ENCODE measurements around the gene DMWD. TPM values are rescaled to one million over a fixed set of nuclear protein-coding genes. Genes with fewer than 3 reads are reported as not detected.

DMWD gene
- total and polyA plus RNA-seq, 4 experiments from 2014 or later, result 6.9 to 52.6 (median 30.5) TPM

DNA sequence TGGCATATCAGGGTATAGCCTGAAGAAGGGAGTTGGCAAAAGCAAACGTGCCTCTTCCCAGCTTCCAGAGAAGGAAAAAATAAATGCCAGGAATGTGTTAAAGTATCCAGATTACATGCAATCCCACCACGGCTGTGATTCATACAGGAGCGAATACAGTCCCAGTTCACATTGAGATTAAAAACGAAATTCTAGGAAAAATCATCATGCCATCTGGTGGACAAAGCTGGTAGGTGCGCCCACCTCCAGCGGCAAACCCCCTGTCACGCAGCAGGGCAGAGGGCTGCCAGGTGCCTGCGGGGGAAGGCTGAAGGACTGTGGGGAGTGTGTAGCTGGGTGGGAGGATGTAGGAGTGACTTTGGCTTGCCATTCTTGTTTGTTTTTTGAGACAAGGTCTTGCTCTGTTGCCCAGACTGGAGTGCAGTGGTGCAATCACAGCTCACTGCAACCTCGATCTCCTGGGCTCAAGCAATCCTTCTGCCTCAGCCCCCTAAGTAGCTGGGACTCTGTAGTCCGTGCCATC is 6.4 kb upstream of the DMWD start:
- Histone ChIP-seq H3K27ac (ENCODE audit: low read depth, low read length) (no peak overlapping the region), H3K27me3 (ENCODE audit: insufficient read depth, low read length) (peaks cover 7% of the 10 kb centered on the region), H3K4me1 (ENCODE audit: insufficient read depth, low read length) (peaks cover 4% of the 10 kb centered on the region), H3K4me3 (ENCODE audit: low read length in 2 of 2) (no peak overlapping the region), H3K9me3 (ENCODE audit: control insufficient read depth in 1 of 2, low read length in 2 of 2) (no peaks in the 10 kb centered on the region), H3K36me3 (ENCODE audit: insufficient read depth, low read length) (no peaks in the 10 kb centered on the region)
- no peak overlapping the region for H3K4me3 Mint-ChIP-seq
- peak in 4 of 5 donors; percentile 57 to 65 (median 59) for DNase-seq
- ChIA-PET POLR2A (ENCODE audit: partially characterized antibody) (interaction anchor here (0.8 to 4.2 kb wide), 4 partner anchors 16 to 29 kb away, joined by 3 to 84 read pairs (median 3); partner anchors contain the start of gene SIX5), CTCF (ENCODE audit: partially characterized antibody) (interaction anchor here (0.9 to 12.2 kb wide), 24 partner anchors 8 to 121 kb away, joined by 3 to 238 read pairs (median 4); partner anchors contain the start of genes FBXO46, MYPOP and SIX5)
- peaks cover 13 to 20% of the 10 kb centered on the region in 2 donors for H3K27me3 Mint-ChIP-seq
- peaks cover 4 to 12% (median 6%) of the 10 kb centered on the region in 4 donors for H3K4me1 Mint-ChIP-seq
- H3K27ac Mint-ChIP-seq, result peak overlapping the region in 1 of 7 donors; percentile 71
- no peaks in the 10 kb centered on the region for H3K36me3 Mint-ChIP-seq
- intact Hi-C loops (cut with micrococcal nuclease), result loop anchor here (1.0 to 10.0 kb wide), 2 partner anchors 29 to 196 kb away; partner anchors contain the start of gene CCDC61
- no peaks in the 10 kb centered on the region for H3K9me3 Mint-ChIP-seq

DNA sequence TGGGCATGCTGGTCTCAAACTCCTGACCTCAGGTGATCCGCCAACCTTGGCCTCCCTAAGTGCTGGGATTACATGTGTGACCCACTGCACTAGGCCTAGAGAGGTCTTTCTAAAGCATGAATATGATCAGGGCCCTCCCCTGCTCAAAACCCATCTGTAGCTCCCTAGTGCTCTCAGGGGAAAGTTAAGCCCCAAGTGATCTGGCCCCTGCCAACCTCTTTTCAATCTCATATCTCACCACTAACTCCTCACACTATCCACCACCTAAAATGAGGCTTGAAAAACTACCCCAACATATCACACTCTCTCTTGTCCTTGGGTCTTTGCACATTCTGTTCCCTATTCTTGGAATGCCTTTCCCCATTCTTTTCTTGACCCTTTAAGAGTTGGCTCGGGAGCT is 2.0 kb upstream of the DMWD start:
- H3K9me3 ChIP-seq (ENCODE audit: control insufficient read depth in 1 of 2, low read length in 2 of 2), result no peaks in the 10 kb centered on the region
- ChIA-PET CTCF (ENCODE audit: partially characterized antibody) (interaction anchor here (1.1 to 12.2 kb wide), 2 partner anchors 26 to 79 kb away, joined by 3 to 238 read pairs; partner anchors contain the start of gene SIX5), POLR2A (ENCODE audit: partially characterized antibody) (interaction anchor here (1.2 to 1.6 kb wide), 2 partner anchors 25 to 65 kb away, joined by 3 to 8 read pairs; no protein-coding TSS in a partner anchor)
- no peak overlapping the region for H3K27ac ChIP-seq (ENCODE audit: low read depth, low read length)
- peaks cover 7% of the 10 kb centered on the region for H3K27me3 ChIP-seq (ENCODE audit: insufficient read depth, low read length)
- no peak overlapping the region for H3K4me3 ChIP-seq (ENCODE audit: low read length in 2 of 2)
- intact Hi-C loops (cut with micrococcal nuclease), result loop anchor here (10.0 kb wide), 1 partner anchor 200 kb away; the partner anchor contains the start of gene CCDC61
- Mint-ChIP-seq H3K4me1 (peaks cover 30 to 44% (median 34%) of the 10 kb centered on the region in 4 donors), H3K27ac (peak overlapping the region in 3 of 7 donors; percentile 13 to 93 (median 73)), H3K4me3 (peak overlapping the region in 6 of 8 donors; percentile 1 to 54 (median 34)), H3K9me3 (no peaks in the 10 kb centered on the region), H3K36me3 (peaks cover 0 to 16% of the 10 kb centered on the region in 2 donors), H3K27me3 (peaks cover 12 to 24% of the 10 kb centered on the region in 2 donors)
- H3K4me1 ChIP-seq (ENCODE audit: insufficient read depth, low read length), result peaks cover 36% of the 10 kb centered on the region
- no peak for DNase-seq
- H3K36me3 ChIP-seq (ENCODE audit: insufficient read depth, low read length), result no peaks in the 10 kb centered on the region

DNA sequence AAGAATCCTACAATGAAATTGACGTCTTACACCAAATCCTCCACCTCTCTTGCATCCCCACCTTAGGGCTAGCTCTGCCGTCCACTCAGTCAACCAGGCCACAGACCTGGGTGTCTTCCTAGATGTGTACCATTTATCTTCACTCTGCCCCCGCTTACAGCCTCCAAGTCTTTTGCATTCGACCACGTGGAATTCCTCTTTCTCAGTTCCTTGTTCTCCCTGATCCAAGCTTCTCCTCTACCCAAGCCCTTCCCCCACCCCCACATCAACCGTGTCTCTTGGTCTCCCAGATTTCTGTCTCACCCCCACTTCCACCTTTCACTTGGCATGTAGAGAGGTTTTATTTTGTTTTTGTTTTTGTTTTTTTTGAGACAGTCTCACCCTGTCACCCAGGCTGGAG is 1.2 kb upstream of the DMWD start:
- Histone ChIP-seq H3K9me3 (ENCODE audit: control insufficient read depth in 1 of 2, low read length in 2 of 2) (no peaks in the 10 kb centered on the region), H3K27ac (ENCODE audit: low read depth, low read length) (no peak overlapping the region), H3K4me3 (ENCODE audit: low read length in 2 of 2) (no peak overlapping the region), H3K36me3 (ENCODE audit: insufficient read depth, low read length) (peaks cover 6% of the 10 kb centered on the region), H3K4me1 (ENCODE audit: insufficient read depth, low read length) (peaks cover 32% of the 10 kb centered on the region), H3K27me3 (ENCODE audit: insufficient read depth, low read length) (peaks cover 4% of the 10 kb centered on the region)
- intact Hi-C loops (cut with micrococcal nuclease), result loop anchor here (2.0 to 10.0 kb wide), 3 partner anchors 69 to 201 kb away; partner anchors contain the start of genes CCDC61 and SYMPK
- ChIA-PET POLR2A (ENCODE audit: partially characterized antibody) (interaction anchor here (1.2 to 3.8 kb wide), 2 partner anchors 24 to 64 kb away, joined by 3 to 56 read pairs; partner anchors contain the start of gene SIX5), CTCF (ENCODE audit: partially characterized antibody) (interaction anchor here (12.2 kb wide), 1 partner anchor 25 kb away, joined by 238 read pairs; the partner anchor contains the start of gene SIX5)
- peaks cover 7 to 22% of the 10 kb centered on the region in 2 donors for H3K36me3 Mint-ChIP-seq
- DNase-seq, result no peak
- peaks cover 10 to 21% of the 10 kb centered on the region in 2 donors for H3K27me3 Mint-ChIP-seq
- H3K9me3 Mint-ChIP-seq, result no peaks in the 10 kb centered on the region
- H3K27ac Mint-ChIP-seq, result peak overlapping the region in 6 of 7 donors; percentile 37 to 93 (median 88)
- H3K4me3 Mint-ChIP-seq, result peak overlapping the region in 6 of 8 donors; percentile 40 to 85 (median 72)
- H3K4me1 Mint-ChIP-seq, result peaks cover 30 to 43% (median 35%) of the 10 kb centered on the region in 4 donors

DNA sequence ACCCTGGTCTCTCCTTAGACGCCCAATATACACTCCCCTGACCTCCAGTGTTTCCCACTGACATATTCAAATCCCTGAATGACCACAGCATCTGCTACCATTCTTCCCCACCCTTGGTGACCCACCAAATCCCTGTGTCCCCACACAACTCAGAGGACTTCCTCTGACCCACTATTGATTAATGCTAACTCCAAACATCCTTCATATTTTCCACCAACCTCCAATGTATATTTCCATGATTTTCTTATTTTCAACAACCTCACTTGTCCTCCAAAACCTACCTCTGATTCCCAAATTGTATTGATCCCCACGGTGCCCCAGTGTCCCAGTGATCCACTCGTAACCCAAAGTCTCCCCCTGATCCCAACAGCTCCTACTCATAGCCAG is 526 bp upstream of the DMWD start:
- Mint-ChIP-seq H3K36me3 (peaks cover 14 to 29% of the 10 kb centered on the region in 2 donors), H3K4me1 (peaks cover 29 to 46% (median 35%) of the 10 kb centered on the region in 4 donors), H3K27me3 (peaks cover 8 to 20% of the 10 kb centered on the region in 2 donors), H3K27ac (peak overlapping the region; percentile 79 to 96 (median 91)), H3K9me3 (no peaks in the 10 kb centered on the region), H3K4me3 (peak overlapping the region; percentile 77 to 92 (median 85))
- Histone ChIP-seq H3K27me3 (ENCODE audit: insufficient read depth, low read length) (peaks cover 4% of the 10 kb centered on the region), H3K27ac (ENCODE audit: low read depth, low read length) (no peak overlapping the region), H3K4me3 (ENCODE audit: low read length in 2 of 2) (peak overlapping the region in 1 of 2 donors; percentile 62), H3K4me1 (ENCODE audit: insufficient read depth, low read length) (peaks cover 32% of the 10 kb centered on the region), H3K9me3 (ENCODE audit: control insufficient read depth in 1 of 2, low read length in 2 of 2) (no peaks in the 10 kb centered on the region), H3K36me3 (ENCODE audit: insufficient read depth, low read length) (peaks cover 13% of the 10 kb centered on the region)
- POLR2A ChIA-PET (ENCODE audit: partially characterized antibody), result interaction anchor here (1.0 to 3.8 kb wide), 6 partner anchors 11 to 343 kb away, joined by 3 to 56 read pairs (median 6); partner anchors contain the start of genes CCDC61, DMPK, SIX5 and SYMPK
- CTCF ChIA-PET (ENCODE audit: partially characterized antibody), result interaction anchor here (12.2 kb wide), 1 partner anchor 24 kb away, joined by 238 read pairs; the partner anchor contains the start of gene SIX5
- DNase-seq, result no peak
- intact Hi-C loops (cut with micrococcal nuclease), result loop anchor here (2.0 to 10.0 kb wide), 3 partner anchors 70 to 202 kb away; partner anchors contain the start of genes CCDC61 and SYMPK

DNA sequence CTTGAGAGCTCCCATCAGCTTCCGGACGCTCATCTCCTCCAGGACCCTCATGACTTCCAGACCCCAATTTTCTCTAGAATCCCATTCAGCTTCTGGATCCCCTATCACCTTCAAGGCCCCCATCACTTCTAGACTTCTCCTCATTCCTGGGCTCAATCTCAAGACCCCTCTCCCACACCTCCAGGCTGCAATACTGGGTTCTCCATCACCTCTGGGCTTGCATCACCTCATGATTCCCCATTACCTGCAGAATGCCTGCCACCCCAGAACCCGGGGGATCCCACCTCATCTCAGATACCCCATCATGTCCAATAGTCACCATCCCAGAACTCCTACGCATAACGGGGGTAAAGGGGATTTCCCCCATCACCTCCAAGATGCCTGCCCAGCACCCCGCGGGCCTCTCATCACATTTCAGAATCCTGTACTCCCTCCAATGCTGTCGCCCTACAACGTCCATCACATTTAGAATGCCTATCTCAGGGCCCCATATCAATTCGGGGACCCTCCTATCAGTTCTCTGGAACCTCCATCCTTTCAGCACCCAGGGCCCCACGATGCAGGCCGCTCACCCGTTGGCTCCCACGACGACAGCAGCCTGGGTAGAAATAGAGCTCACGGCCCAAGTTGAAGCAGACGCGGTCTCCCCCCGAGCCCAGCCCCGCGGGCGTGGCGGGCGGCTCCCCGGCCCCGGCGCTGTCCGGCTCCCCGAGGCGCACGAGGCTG is 738 bp downstream of the DMWD start:
- Histone ChIP-seq H3K36me3 (ENCODE audit: insufficient read depth, low read length) (peaks cover 17% of the 10 kb centered on the region), H3K4me3 (ENCODE audit: low read length in 2 of 2) (peak overlapping the region; percentile 33 to 62), H3K9me3 (ENCODE audit: control insufficient read depth in 1 of 2, low read length in 2 of 2) (no peaks in the 10 kb centered on the region), H3K27me3 (ENCODE audit: insufficient read depth, low read length) (peaks cover 4% of the 10 kb centered on the region), H3K4me1 (ENCODE audit: insufficient read depth, low read length) (peaks cover 32% of the 10 kb centered on the region), H3K27ac (ENCODE audit: low read depth, low read length) (no peak overlapping the region)
- H3K27me3 Mint-ChIP-seq, result peaks cover 8 to 20% of the 10 kb centered on the region in 2 donors
- CTCF ChIA-PET (ENCODE audit: partially characterized antibody), result interaction anchor here (1.1 to 12.2 kb wide), 4 partner anchors 13 to 23 kb away, joined by 4 to 238 read pairs (median 6); partner anchors contain the start of gene SIX5
- H3K4me3 Mint-ChIP-seq, result peak overlapping the region; percentile 82 to 92 (median 89)
- peaks cover 24 to 42% of the 10 kb centered on the region in 2 donors for H3K36me3 Mint-ChIP-seq
- H3K27ac Mint-ChIP-seq, result peak overlapping the region; percentile 61 to 96 (median 86)
- peaks cover 31 to 46% (median 36%) of the 10 kb centered on the region in 4 donors for H3K4me1 Mint-ChIP-seq
- POLR2A ChIA-PET (ENCODE audit: partially characterized antibody), result interaction anchor here (1.4 to 3.8 kb wide), 5 partner anchors 13 to 203 kb away, joined by 3 to 56 read pairs (median 8); partner anchors contain the start of genes CCDC61, SIX5 and SYMPK
- peak in 2 of 5 donors; percentile 13 to 22 for DNase-seq
- intact Hi-C loops (cut with micrococcal nuclease), result loop anchor here (1.0 to 10.0 kb wide), 4 partner anchors 22 to 203 kb away; partner anchors contain the start of genes CCDC61 and SYMPK
- H3K9me3 Mint-ChIP-seq, result no peaks in the 10 kb centered on the region

DNA sequence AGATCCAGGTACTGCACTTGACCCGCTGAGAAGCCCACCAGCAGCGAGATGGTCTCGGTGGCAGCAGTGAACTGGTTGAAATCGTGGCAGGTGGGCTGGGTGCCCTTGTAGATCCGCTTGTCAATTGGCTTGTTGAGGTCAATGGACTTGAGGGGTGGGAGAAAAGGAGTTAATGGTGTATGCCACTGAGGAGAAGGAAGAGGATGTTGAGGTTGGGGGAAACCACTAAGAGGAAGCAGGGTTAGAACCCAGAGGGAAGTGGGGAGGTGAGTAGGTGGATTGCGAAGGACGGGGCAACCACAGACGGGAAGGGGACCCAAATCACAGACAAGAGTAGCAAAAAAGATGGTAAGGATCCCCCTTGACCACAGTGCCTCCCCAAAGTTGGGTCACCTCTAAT is 1.7 kb downstream of the DMWD start:
- Mint-ChIP-seq H3K4me3 (peak overlapping the region; percentile 73 to 92 (median 88)), H3K4me1 (peaks cover 31 to 46% (median 36%) of the 10 kb centered on the region in 4 donors), H3K9me3 (no peaks in the 10 kb centered on the region), H3K36me3 (peaks cover 32 to 45% of the 10 kb centered on the region in 2 donors), H3K27me3 (peaks cover 7 to 17% of the 10 kb centered on the region in 2 donors), H3K27ac (peak overlapping the region in 6 of 7 donors; percentile 1 to 96 (median 70))
- H3K36me3 ChIP-seq (ENCODE audit: insufficient read depth, low read length), result peaks cover 20% of the 10 kb centered on the region
- H3K9me3 ChIP-seq (ENCODE audit: control insufficient read depth in 1 of 2, low read length in 2 of 2), result no peaks in the 10 kb centered on the region
- intact Hi-C loops (cut with micrococcal nuclease), result loop anchor here (10.0 kb wide), 1 partner anchor 204 kb away; the partner anchor contains the start of gene CCDC61
- peak; percentile 48 to 68 (median 62) for DNase-seq
- ChIA-PET CTCF (ENCODE audit: partially characterized antibody) (interaction anchor here (1.1 to 1.3 kb wide), 3 partner anchors 8 to 21 kb away, joined by 4 to 6 read pairs (median 4); partner anchors contain the start of gene SIX5), POLR2A (ENCODE audit: partially characterized antibody) (interaction anchor here (1.4 to 3.8 kb wide), 2 partner anchors 12 to 21 kb away, joined by 4 to 56 read pairs; partner anchors contain the start of gene SIX5)
- H3K4me3 ChIP-seq (ENCODE audit: low read length in 2 of 2), result peak overlapping the region in 1 of 2 donors; percentile 62
- H3K4me1 ChIP-seq (ENCODE audit: insufficient read depth, low read length), result peaks cover 32% of the 10 kb centered on the region
- peaks cover 4% of the 10 kb centered on the region for H3K27me3 ChIP-seq (ENCODE audit: insufficient read depth, low read length)
- H3K27ac ChIP-seq (ENCODE audit: low read depth, low read length), result no peak overlapping the region

Data from CD4-positive, alpha-beta memory T cell (primary cell).